ENCODE measurements around the gene NDUFB10.

Gene NDUFB10

GRCh38 chr16:1913327-1914083, 45.8 kb upstream of the NDUFB10 start:
- no peak overlapping the region for H3K27ac ChIP-seq
- no peak for TF ChIP-seq CTCF (IDR thresholded peaks at IDR 0.05)
- H3K9me3 ChIP-seq (ENCODE audit: control insufficient read depth, low read length), result no peaks in the 10 kb centered on the region
- peaks cover 6% of the 10 kb centered on the region for H3K27me3 ChIP-seq (ENCODE audit: control insufficient read depth, insufficient read depth, low read length)
- H3K4me3 ChIP-seq (ENCODE audit: low read depth, low read length), result no peak overlapping the region
- H2AFZ ChIP-seq, result no peak overlapping the region
- H3K4me1 ChIP-seq, result no peaks in the 10 kb centered on the region
- H3K4me2 ChIP-seq (ENCODE audit: low read length), result no peak overlapping the region
- H3K9ac ChIP-seq, result no peak overlapping the region
- H3K36me3 ChIP-seq (ENCODE audit: control insufficient read depth, insufficient read depth, low read length), result no peaks in the 10 kb centered on the region
- H3K79me2 ChIP-seq, result no peaks in the 10 kb centered on the region

- Histone ChIP-seq H3K9me3 (ENCODE audit: control insufficient read depth, low read length) (no peaks in the 10 kb centered on the region), H3K27ac (no peak overlapping the region), H3K36me3 (ENCODE audit: control insufficient read depth, insufficient read depth, low read length) (no peaks in the 10 kb centered on the region), H3K4me2 (ENCODE audit: low read length) (no peak overlapping the region), H3K4me3 (ENCODE audit: low read depth, low read length) (no peak overlapping the region), H3K27me3 (ENCODE audit: control insufficient read depth, insufficient read depth, low read length) (peaks cover 10% of the 10 kb centered on the region), H3K9ac (no peak overlapping the region), H2AFZ (no peak overlapping the region), H3K4me1 (no peaks in the 10 kb centered on the region), H3K79me2 (no peaks in the 10 kb centered on the region)
- no peak for TF ChIP-seq CTCF (IDR thresholded peaks at IDR 0.05)
Observed at GRCh38 chr16:1914084-1914608, 45.2 kb upstream of the NDUFB10 start.

GRCh38 chr16:1914988-1915387, 44.4 kb upstream of the NDUFB10 start:
- H3K4me2 ChIP-seq (ENCODE audit: low read length), result no peak overlapping the region
- H3K27me3 ChIP-seq (ENCODE audit: control insufficient read depth, insufficient read depth, low read length), result peaks cover 12% of the 10 kb centered on the region
- no peaks in the 10 kb centered on the region for H3K36me3 ChIP-seq (ENCODE audit: control insufficient read depth, insufficient read depth, low read length)
- TF ChIP-seq CTCF (IDR thresholded peaks at IDR 0.05), result no peak
- H3K4me1 ChIP-seq, result no peaks in the 10 kb centered on the region
- no peak overlapping the region for H3K27ac ChIP-seq
- H3K9ac ChIP-seq, result no peak overlapping the region
- H3K79me2 ChIP-seq, result no peaks in the 10 kb centered on the region
- H3K9me3 ChIP-seq (ENCODE audit: control insufficient read depth, low read length), result no peaks in the 10 kb centered on the region
- H3K4me3 ChIP-seq (ENCODE audit: low read depth, low read length), result no peak overlapping the region
- H2AFZ ChIP-seq, result no peak overlapping the region

- H3K27me3 ChIP-seq (ENCODE audit: control insufficient read depth, insufficient read depth, low read length), result peaks cover 12% of the 10 kb centered on the region
- no peak overlapping the region for H3K4me3 ChIP-seq (ENCODE audit: low read depth, low read length)
- H3K9me3 ChIP-seq (ENCODE audit: control insufficient read depth, low read length), result no peaks in the 10 kb centered on the region
Observed at GRCh38 chr16:1915732-1916639, 43.4 kb upstream of the NDUFB10 start.

More at GRCh38 chr16:1915732-1916639, 43.4 kb upstream of the NDUFB10 start:
- Histone ChIP-seq H3K4me2 (ENCODE audit: low read length) (no peak overlapping the region), H3K79me2 (no peaks in the 10 kb centered on the region), H3K27ac (no peak overlapping the region), H3K36me3 (ENCODE audit: control insufficient read depth, insufficient read depth, low read length) (no peaks in the 10 kb centered on the region), H3K4me1 (no peaks in the 10 kb centered on the region), H2AFZ (no peak overlapping the region), H3K9ac (no peak overlapping the region)
- no peak for TF ChIP-seq CTCF (IDR thresholded peaks at IDR 0.05)

Measured in parathyroid adenoma (tissue), 2 donors.